Left ventricle myocardium inferior (tissue), 1 donor: ENCODE measurements around the gene PLEKHG3. TPM values are rescaled to one million over a fixed set of nuclear protein-coding genes. Genes with fewer than 3 reads are reported as not detected.

Source experiments
- DNase-seq: peaks from one replicate; pipeline ENCODE4 v3.0.0-alpha.2; 2020
- H3K27ac ChIP-seq: fragments of 200-600 bp; replicated peaks from 2 replicates; pipeline ENCODE4 v1.8.0; 2021
- H3K27me3 ChIP-seq: fragments of 200-600 bp; 2 replicates; pipeline ENCODE4 v1.8.0; 2021; ENCODE audit warnings: low read depth
- H3K36me3 ChIP-seq: fragments of 200-600 bp; 2 replicates; pipeline ENCODE4 v1.8.0; 2021
- H3K4me1 ChIP-seq: fragments of 200-600 bp; 2 replicates; pipeline ENCODE4 v1.8.0; 2021
- H3K4me3 ChIP-seq: fragments of 200-600 bp; 2 replicates; pipeline ENCODE4 v1.8.0; 2021; ENCODE audit warnings: mild to moderate bottlenecking, moderate library complexity
- H3K9me3 ChIP-seq: fragments of 200-600 bp; replicated peaks from 2 replicates; pipeline ENCODE4 v1.8.0; 2021
- intact Hi-C: fragments of 100-400 bp; cut with micrococcal nuclease; formaldehyde crosslinking; loops from one replicate; pipeline ENCODE4 v1.11.0; 2022
- total RNA-seq: library from RNA; stranded (reverse); fragmentation: NEBNext Ultra II Directional; extraction: Animal tissue kit (Norgen Biotek cat#: 25700); gene quantifications from one replicate; pipeline ENCODE4 v1.2.1, GENCODE V29; 2021
- TF ChIP-seq, protein P1 (sequence below): fragments of 200-600 bp; IDR thresholded peaks from 2 replicates; pipeline ENCODE4 v1.8.0; 2021; ENCODE audit warnings: antibody characterized with exemption, mild to moderate bottlenecking, borderline replicate concordance
- donor health status: DM: no; HTN: yes; CAD: no; lungs with severe emphysema.

Gene PLEKHG3
- total RNA-seq, 1 donor from 2014 or later: 16.5 TPM

DNA sequence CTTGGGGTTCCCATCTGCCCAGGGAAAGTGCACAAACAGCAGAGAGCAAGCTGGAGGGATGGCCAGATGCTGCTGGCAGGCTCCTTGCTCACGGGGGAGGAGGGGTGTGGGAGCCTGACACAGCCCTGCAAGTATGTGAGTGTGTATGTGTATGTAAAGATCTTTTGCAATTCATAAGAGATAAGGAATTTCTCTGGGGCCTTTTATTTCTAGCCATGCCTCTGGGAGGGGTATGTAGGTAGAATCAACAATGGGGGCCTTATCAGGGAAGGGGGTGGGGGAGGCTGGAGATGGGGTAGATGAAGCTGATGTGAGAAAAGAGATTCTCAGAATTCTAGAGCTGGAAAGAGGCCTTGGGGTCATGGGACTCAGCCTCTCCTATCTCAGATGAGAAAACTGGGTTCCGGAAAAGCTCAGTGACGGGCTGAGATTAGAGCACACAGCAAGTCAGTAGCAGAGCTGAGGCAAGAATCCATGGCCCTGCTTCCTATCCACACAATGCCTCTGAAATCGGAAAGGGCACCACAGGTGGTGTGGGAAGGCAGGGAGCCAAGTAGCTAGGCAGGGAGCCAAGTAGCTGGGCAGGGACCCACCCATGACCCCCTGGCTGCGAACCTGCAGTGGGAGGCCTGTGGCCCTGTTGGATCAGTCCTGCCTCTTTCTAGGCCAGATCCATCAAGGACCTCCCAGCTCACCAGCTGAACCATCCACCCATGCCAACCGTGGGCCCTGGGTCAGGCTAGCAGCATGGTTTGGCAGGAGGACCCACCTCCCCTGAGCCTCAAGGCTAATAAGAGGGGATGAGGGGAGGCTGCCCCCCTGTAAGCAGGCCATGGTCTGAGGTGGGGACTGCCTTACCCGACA is 54.7 kb downstream of the PLEKHG3 start:
- no peaks in the 10 kb centered on the region for H3K9me3 ChIP-seq
- H3K27me3 ChIP-seq: peaks cover 16% of the 10 kb centered on the region
- H3K27ac ChIP-seq: peak overlapping the region; percentile 72
- intact Hi-C loops: no loop called here
- H3K4me1 ChIP-seq: peaks cover 74% of the 10 kb centered on the region
- H3K4me3 ChIP-seq: no peak overlapping the region
- TF ChIP-seq, protein P1, sequence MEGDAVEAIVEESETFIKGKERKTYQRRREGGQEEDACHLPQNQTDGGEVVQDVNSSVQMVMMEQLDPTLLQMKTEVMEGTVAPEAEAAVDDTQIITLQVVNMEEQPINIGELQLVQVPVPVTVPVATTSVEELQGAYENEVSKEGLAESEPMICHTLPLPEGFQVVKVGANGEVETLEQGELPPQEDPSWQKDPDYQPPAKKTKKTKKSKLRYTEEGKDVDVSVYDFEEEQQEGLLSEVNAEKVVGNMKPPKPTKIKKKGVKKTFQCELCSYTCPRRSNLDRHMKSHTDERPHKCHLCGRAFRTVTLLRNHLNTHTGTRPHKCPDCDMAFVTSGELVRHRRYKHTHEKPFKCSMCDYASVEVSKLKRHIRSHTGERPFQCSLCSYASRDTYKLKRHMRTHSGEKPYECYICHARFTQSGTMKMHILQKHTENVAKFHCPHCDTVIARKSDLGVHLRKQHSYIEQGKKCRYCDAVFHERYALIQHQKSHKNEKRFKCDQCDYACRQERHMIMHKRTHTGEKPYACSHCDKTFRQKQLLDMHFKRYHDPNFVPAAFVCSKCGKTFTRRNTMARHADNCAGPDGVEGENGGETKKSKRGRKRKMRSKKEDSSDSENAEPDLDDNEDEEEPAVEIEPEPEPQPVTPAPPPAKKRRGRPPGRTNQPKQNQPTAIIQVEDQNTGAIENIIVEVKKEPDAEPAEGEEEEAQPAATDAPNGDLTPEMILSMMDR: no peak
- DNase-seq: peak; percentile 62
- no peaks in the 10 kb centered on the region for H3K36me3 ChIP-seq

DNA sequence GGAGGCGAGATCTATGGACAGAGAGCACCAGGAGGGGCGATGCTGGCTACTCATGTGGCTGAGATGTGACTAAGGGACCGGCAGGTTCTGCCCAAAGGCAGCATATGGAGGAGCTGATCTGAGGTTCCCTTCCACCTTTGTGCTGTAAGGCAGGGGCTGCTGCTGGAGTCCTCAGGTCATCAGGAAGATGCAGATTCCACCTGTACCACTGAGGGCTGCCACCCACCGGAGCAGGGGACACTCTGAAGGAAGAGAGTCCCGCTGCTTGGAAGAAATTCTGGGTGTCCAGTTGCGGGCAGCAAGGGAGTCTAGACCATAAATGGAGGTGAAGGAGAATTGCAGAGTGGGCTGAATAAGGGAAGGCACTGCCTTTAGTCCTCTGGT is 55.3 kb downstream of the PLEKHG3 start:
- Histone ChIP-seq H3K4me3 (no peak overlapping the region), H3K27me3 (peaks cover 16% of the 10 kb centered on the region), H3K27ac (peak overlapping the region; percentile 72), H3K4me1 (peaks cover 80% of the 10 kb centered on the region), H3K9me3 (no peaks in the 10 kb centered on the region), H3K36me3 (no peaks in the 10 kb centered on the region)
- TF ChIP-seq, protein P1: no peak
- intact Hi-C loops: no loop called here
- DNase-seq: no peak

DNA sequence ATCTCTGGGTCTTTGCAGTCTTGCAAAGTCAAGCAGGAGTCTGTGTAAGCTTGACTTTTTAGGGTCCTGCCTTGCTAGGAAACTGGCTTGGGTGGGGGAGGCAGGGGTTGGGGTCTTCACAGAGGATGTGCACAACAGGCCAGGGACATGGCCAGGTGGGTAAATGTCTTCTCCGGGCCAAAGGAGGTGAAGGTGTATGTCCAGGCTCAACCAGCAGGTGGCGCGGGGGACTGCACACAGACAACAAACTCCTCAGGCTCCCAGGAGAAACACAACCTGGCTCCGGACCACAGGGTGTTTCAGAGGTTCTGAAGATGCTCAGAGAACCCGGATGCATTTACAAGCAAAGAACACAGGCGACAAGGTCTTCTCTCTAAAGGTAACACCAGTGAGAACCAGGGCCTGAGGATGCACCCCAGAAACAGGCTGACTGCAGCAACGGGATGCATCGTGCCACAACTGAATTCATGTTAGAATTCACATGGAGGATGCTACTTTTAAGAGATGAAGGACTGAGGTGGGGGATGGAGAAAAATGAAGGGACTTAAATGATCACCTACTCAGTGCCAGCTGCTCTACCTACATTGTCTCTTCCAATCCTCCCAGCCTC is 56.0 kb downstream of the PLEKHG3 start:
- intact Hi-C loops: loop anchor here (5.0 kb wide), 1 partner anchor 88 kb away; no protein-coding TSS in a partner anchor
- peaks cover 83% of the 10 kb centered on the region for H3K4me1 ChIP-seq
- DNase-seq: no peak
- peaks cover 16% of the 10 kb centered on the region for H3K27me3 ChIP-seq
- TF ChIP-seq, protein P1: peak; percentile 69
- peaks cover 1% of the 10 kb centered on the region for H3K36me3 ChIP-seq
- H3K27ac ChIP-seq: no peak overlapping the region
- no peak overlapping the region for H3K4me3 ChIP-seq
- no peaks in the 10 kb centered on the region for H3K9me3 ChIP-seq

DNA sequence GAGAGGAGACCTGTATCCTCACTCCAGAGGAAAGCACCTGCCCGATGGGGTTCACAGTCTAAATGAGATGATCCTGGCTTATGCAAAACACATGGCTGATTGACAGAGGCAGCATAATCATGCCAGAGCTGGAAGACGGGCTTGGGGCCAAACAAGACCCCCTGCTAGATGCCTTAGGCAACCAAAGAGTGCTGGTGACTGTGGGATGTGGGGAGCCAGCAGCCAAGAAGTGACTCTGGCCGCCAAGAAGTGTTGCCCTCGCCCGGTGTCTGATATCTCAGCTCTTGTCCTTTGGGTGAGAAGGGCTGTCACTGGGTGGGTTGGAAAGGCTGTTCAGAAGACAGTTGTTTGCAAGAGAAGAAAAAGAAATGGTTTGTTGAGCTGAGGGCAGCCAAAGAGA is 56.7 kb downstream of the PLEKHG3 start:
- Histone ChIP-seq H3K4me3 (no peak overlapping the region), H3K4me1 (peaks cover 83% of the 10 kb centered on the region)

DNA sequence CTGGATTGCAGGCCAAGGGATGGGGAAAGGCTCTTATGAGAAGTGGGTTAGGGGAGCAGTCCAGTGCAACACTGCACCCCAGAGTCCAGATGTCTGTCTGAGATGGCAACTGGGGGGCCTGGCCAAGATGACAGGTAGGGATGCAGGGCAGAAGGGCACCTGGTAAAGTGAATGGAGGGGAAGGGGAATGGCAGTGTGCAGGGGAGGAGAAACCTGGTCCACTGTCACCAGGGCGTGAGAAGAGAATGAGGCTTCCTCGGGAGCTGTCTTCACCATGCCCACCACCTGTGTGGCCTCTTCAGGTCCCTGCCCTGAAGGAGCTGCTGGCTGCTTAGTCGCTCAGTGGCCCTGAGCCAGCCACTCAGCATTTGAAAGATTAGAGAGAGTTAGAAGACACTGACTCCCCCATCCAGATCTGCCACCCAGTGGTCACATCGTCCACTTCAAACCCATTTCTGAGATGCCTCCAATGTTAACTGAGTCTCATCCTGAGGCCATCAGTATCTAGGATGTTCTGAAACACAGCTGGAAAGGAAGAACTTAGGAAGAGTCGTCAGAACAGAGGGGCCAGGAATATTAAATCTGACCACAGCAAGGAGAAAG is 57.3 kb downstream of the PLEKHG3 start:
- H3K27me3 ChIP-seq: peaks cover 16% of the 10 kb centered on the region
- intact Hi-C loops: loop anchor here (5.0 kb wide), 1 partner anchor 89 kb away; no protein-coding TSS in a partner anchor
- peaks cover 82% of the 10 kb centered on the region for H3K4me1 ChIP-seq
- H3K36me3 ChIP-seq: peaks cover 2% of the 10 kb centered on the region
- TF ChIP-seq, protein P1: no peak
- H3K27ac ChIP-seq: peak overlapping the region; percentile 75
- no peak for DNase-seq
- H3K4me3 ChIP-seq: no peak overlapping the region
- no peaks in the 10 kb centered on the region for H3K9me3 ChIP-seq

More for the DNA sequence above, 56.7 kb downstream of the PLEKHG3 start:
- intact Hi-C loops: loop anchor here (5.0 kb wide), 1 partner anchor 89 kb away; no protein-coding TSS in a partner anchor
- H3K36me3 ChIP-seq: peaks cover 2% of the 10 kb centered on the region
- TF ChIP-seq, protein P1: no peak
- H3K27ac ChIP-seq: peak overlapping the region; percentile 75
- H3K9me3 ChIP-seq: no peaks in the 10 kb centered on the region
- H3K27me3 ChIP-seq: peaks cover 16% of the 10 kb centered on the region
- DNase-seq: no peak
